ENCODE measurements around the gene IFT52.

DNA sequence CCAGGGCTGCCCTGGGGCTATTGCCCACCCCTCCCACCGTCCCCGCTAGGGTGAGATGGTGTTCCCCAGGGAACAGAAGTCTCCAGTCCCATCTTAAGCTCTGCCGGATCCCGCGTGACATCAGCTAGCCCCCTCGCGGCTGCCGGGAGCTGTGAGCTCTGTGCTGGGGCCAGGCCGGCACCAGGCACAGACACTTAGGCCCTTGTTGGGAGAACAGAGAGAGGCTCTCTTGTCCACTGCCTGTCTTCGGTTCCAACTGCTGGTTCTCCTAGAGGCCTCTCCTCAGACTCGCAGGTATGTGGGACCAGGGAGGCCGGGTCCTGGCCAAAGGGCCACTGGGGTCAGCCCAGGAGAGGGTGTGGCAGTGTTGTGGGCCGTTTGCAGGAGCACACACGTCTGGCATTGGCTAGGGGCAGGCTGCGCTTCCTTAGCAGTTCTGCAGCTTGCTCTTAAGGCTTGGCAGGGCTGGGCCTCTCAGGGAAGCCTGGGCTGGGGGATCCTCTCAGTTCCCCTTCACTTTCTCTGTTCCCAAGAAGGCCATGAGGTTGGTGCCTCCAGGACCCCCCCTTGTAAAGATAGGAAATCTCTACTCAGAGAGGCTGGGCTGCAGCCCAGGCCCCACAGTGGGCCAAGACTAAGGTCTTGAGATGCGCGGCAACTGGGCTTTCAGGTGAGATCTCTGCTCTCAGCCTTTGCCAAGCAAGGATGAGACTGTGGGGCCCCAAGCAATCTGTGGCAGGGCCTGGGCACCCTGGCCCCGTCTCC is 25.6 kb upstream of the IFT52 start:
- TF ChIP-seq CTCF (IDR thresholded peaks at IDR 0.05) (no peak), POLR2A (IDR thresholded peaks at IDR 0.05) (no peak), POLR2AphosphoS5 (IDR thresholded peaks at IDR 0.05) (no peak), EP300 (IDR thresholded peaks at IDR 0.05; ENCODE audit: low read depth) (no peak)
